Activated T-helper 2 cell treated with anti-CD3 and anti-CD28 coated beads, Interferon-gamma antibody, Interleukin-2, Interleukin-4, amounts not matched to agents 10 μg/mL and 5 μg/mL and 100 μg/mL, durations not matched to agents 14 hours and 24 hours and 36 hours (primary cell): ENCODE measurements around the gene CD70. TPM values are rescaled to one million over a fixed set of nuclear protein-coding genes. Genes with fewer than 3 reads are reported as not detected.
"Not testable (repeated sequence)": the region's sequence is repeated elsewhere in the genome, so short reads cannot be mapped to it uniquely, and the experiment has no call there.

Source experiments
- DNase-seq: peaks from one replicate; pipeline ENCODE4 v3.0.0; 2021; ENCODE audit warnings: low spot score
- H3K27ac Mint-ChIP-seq: one replicate; pipeline ENCODE4 v1.8.0; 2021; ENCODE audit warnings: mixed read lengths
- H3K27me3 Mint-ChIP-seq: one replicate; pipeline ENCODE4 v1.8.0; 2021; ENCODE audit warnings: low read depth, mixed read lengths
- H3K36me3 Mint-ChIP-seq: one replicate; pipeline ENCODE4 v1.8.0; 2021; ENCODE audit warnings: low read depth, mixed read lengths
- H3K4me1 Mint-ChIP-seq: one replicate; pipeline ENCODE4 v1.8.0; 2021; ENCODE audit warnings: low read depth, mixed read lengths
- H3K4me3 Mint-ChIP-seq: one replicate; pipeline ENCODE4 v1.8.0; 2021; ENCODE audit warnings: low read depth, mild to moderate bottlenecking, moderate library complexity, mixed read lengths
- H3K9me3 Mint-ChIP-seq: one replicate; pipeline ENCODE4 v1.8.0; 2021; ENCODE audit warnings: mixed read lengths
- intact Hi-C: fragments of 100-400 bp; cut with micrococcal nuclease; formaldehyde crosslinking; loops from one replicate; pipeline ENCODE4 v1.15.1; 2023
- total RNA-seq: library from RNA; stranded (reverse); gene quantifications from 2 replicates; pipeline ENCODE4 v1.2.3, GENCODE V29; 2022

CD70 gene, protein sequence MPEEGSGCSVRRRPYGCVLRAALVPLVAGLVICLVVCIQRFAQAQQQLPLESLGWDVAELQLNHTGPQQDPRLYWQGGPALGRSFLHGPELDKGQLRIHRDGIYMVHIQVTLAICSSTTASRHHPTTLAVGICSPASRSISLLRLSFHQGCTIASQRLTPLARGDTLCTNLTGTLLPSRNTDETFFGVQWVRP
- 85.5 and 88.7 TPM in 2 replicates for total RNA-seq

DNA sequence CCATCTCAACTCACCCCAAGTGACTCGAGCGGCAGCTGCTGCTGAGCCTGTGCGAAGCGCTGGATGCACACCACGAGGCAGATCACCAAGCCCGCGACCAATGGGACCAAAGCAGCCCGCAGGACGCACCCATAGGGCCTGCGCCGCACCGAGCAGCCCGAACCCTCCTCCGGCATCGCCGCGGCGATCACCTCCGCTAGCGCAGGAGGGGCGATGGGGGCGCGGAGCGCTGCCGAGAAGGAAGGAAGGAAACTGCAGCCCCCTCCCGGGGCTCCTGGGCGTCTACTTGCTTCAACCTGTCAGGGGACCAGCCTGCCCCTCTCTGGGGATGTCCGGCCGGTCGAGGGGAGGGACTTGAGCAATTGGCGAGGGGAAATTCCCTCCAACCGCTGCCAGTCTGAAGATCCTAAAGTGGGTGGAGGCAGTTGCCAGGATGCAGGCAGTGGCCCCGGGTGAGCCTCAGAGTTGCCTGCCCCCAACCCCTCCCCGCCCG, at the start of gene CD70:
Gene CD70, minus strand, starts transcription at position 324 of the 493 bp plus-strand sequence. Its CDS starts 148 bp downstream, at position 176.
- Mint-ChIP-seq H3K9me3 (no peaks in the 10 kb centered on the region), H3K4me1 (peaks cover 59% of the 10 kb centered on the region), H3K27me3 (peaks cover 31% of the 10 kb centered on the region), H3K27ac (peak within 1 kb of the TSS; percentile 89), H3K36me3 (peaks cover 42% of the 10 kb centered on the region), H3K4me3 (peak within 1 kb of the TSS; percentile 99)
- intact Hi-C loops, result loop anchor here (2.0 to 5.0 kb wide), 4 partner anchors 34 to 74 kb away; partner anchors contain the start of gene TNFSF9
- DNase-seq, result peak; percentile 65

DNA sequence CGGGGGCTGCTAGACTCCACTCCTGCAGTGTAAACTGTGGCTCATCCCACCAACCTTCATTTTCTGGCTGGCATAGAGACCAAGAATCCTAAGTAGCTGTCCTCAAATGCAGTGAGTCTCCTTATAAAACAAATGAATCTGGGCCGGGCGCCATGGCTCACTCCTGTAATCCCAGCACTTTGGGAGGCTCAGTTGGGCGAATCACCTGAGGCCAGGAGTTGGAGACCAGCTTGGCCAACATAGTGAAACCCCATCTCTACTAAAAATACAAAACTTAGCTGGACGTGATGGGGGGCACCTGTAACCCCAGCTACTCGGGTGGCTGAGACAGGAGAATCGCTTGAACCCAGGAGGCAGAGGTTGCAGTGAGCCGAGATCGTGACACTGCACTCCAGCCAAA, 49.4 kb upstream of the CD70 start:
- not testable (repeated sequence) for H3K4me3 Mint-ChIP-seq, H3K9me3 Mint-ChIP-seq, H3K27me3 Mint-ChIP-seq, H3K36me3 Mint-ChIP-seq, DNase-seq, H3K27ac Mint-ChIP-seq
- intact Hi-C loops, result loop anchor here (2.0 kb wide), 1 partner anchor 34 kb away; no protein-coding TSS in a partner anchor
- H3K4me1 Mint-ChIP-seq, result peaks cover 39% of the 10 kb centered on the region

DNA sequence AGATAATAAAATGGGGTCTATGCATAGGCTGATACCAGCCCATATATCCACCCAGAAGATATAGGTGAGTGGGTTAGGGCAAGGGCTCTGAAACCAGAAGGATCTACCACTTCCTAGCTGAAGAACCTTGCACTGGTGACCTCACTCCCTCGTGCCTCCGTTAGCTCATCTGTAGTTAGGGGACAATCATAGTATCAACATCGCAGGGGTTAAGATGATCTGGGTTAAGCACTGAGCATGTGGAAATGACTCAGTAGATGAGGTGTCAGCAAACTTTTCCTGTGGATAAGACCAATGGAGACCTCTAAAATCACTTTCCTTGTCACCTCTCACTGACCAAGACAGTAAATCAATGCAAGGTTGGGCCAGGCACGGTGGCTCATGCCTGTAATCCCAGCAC, 48.5 kb upstream of the CD70 start:
- Mint-ChIP-seq H3K4me3 (no peak overlapping the region), H3K36me3 (peaks cover under 1% of the 10 kb centered on the region), H3K9me3 (no peaks in the 10 kb centered on the region), H3K27ac (peak overlapping the region; percentile 45), H3K27me3 (no peaks in the 10 kb centered on the region), H3K4me1 (peaks cover 37% of the 10 kb centered on the region)
- intact Hi-C loops, result loop anchor here (1.0 kb wide), 1 partner anchor 39 kb away; no protein-coding TSS in a partner anchor
- no peak for DNase-seq

DNA sequence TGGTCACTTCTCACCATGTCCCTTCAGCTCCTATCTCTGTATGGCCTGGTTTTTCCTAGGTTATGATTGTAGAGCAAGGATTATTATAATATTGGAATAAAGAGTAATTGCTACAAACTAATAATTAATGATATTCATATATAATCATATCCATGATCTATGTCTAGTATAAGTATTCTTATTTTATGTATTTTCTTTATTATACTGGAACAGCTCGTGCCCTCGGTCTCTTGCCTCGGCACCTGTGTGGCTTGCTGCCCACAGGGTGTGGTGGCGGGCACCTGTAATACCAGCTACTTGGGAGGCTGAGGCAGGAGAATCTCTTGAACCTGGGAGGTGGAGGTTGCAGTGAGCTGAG, 42.5 kb upstream of the CD70 start:
- not testable (repeated sequence) for H3K27ac Mint-ChIP-seq, H3K36me3 Mint-ChIP-seq, H3K27me3 Mint-ChIP-seq, DNase-seq, H3K4me3 Mint-ChIP-seq, H3K9me3 Mint-ChIP-seq
- intact Hi-C loops, result loop anchor here (2.0 kb wide), 1 partner anchor 17 kb away; no protein-coding TSS in a partner anchor
- H3K4me1 Mint-ChIP-seq, result peaks cover 30% of the 10 kb centered on the region

DNA sequence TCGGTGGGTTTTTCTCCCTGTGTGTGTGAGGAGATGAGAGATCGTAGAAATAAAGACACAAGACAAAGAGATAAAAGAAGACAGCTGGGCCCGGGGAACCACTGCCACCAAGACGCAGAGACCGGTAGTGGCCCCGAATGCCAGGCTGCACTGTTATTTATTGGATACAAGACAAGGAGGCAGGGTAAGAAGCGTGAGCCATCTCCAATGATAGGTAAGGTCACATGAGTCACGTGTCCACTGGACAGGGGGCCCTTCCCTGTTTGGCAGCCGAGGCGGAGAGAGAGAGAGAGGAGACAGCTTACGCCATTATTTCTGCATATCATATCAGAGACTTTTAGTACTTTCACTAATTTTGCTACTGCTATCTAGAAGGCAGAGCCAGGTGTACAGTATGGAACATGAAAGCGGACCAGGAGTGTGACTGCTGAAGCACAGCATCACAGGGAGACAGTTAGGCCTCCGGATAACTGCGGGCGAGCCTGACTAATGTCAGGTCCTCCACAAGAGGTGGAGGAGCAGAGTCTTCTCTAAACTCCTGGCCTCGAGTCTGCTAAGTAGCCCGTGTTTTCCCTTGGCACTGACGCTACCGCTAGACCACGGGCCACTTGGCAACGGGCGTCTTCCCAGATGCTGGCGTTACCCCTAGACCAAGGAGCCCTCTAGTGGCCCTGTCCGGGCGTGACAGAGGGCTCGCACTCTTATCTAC, 42.0 kb upstream of the CD70 start:
- intact Hi-C loops, result loop anchor here (1.0 to 2.0 kb wide), 4 partner anchors 16 to 230 kb away; no protein-coding TSS in a partner anchor
- not testable (repeated sequence) for H3K27ac Mint-ChIP-seq, H3K9me3 Mint-ChIP-seq, H3K36me3 Mint-ChIP-seq, H3K27me3 Mint-ChIP-seq, H3K4me3 Mint-ChIP-seq
- peak; percentile 32 for DNase-seq
- peaks cover 25% of the 10 kb centered on the region for H3K4me1 Mint-ChIP-seq

DNA sequence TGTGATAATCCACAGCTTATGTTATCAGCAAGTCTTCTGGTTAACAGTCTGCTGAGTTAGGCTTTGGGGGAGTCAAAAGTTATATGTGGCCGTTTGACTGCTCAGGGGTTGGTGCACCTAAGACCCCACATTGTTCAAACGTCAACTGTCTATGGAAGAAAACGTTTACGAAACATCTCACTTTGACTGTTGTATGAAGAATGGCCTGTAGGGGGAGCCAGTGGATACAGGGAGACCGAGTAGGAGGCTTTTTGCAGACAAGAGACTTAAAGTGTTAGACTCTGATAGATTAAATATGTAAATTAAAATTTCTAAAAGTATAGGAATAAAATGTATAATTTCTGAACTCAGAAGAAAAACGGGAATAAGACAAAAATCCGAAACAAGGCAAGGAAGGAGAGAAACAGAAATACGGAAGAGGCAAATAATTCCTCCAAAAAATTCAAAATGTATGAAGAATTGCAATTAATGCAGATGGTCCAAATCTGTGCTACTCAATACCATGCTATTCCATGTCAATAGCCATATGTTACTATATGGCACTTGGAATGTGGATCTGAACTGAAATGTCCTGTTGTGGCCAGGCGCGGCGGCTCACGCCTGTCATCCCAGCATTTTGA, 41.2 kb upstream of the CD70 start:
- Mint-ChIP-seq H3K27ac (no peak overlapping the region), H3K36me3 (peaks cover 3% of the 10 kb centered on the region), H3K27me3 (peaks cover 2% of the 10 kb centered on the region), H3K9me3 (peaks cover 6% of the 10 kb centered on the region), H3K4me1 (peaks cover 25% of the 10 kb centered on the region), H3K4me3 (no peak overlapping the region)
- intact Hi-C loops, result loop anchor here (1.0 to 2.0 kb wide), 4 partner anchors 15 to 231 kb away; no protein-coding TSS in a partner anchor
- DNase-seq, result peak; percentile 71

DNA sequence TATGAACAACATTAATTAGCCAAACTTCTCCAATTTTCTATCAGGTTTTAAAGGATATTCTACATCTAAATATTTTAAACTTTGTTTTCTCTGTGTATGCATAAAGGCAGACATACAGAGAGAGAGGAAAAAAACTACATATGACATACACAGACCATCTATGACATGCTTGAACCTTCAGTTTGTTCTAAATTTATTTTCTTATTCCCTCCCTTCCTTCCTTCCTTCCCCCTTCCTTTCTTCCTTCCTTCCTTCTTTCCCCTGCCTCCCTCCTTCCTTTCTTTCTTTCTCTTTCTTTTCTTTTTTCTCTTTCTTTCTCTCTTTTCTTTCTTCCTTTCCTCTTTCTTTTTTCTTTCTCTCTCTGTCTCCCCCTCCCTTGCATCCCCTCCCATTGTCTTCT, 35.8 kb upstream of the CD70 start:
- Mint-ChIP-seq H3K27ac (no peak overlapping the region), H3K9me3 (peaks cover 20% of the 10 kb centered on the region), H3K36me3 (peaks cover 5% of the 10 kb centered on the region), H3K4me3 (no peak overlapping the region), H3K4me1 (peaks cover 7% of the 10 kb centered on the region), H3K27me3 (peaks cover 10% of the 10 kb centered on the region)
- DNase-seq, result no peak
- intact Hi-C loops, result no loop called here

DNA sequence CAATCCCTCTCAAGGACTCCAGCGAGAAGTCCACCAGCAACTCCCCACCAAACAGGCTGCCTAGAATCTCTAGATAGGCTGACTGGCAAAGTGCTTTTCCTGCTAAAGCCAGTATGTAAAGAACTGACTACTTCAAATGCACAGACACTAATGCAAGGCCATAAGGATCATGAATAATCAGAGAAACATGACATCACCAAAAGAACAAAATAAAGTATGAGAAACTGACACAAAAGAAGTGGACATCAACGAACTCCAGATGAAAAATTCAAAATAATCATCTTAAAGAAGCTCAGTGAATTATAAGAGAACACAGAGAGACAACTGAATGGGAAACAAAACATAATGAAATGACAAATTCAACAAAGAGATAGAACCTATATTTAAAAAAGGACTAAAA, 26.4 kb upstream of the CD70 start:
- DNase-seq, result no peak
- Mint-ChIP-seq H3K27me3 (peaks cover 10% of the 10 kb centered on the region), H3K9me3 (peaks cover 38% of the 10 kb centered on the region), H3K4me3 (no peak overlapping the region), H3K4me1 (peaks cover 23% of the 10 kb centered on the region), H3K27ac (peak overlapping the region; percentile 7), H3K36me3 (peaks cover 14% of the 10 kb centered on the region)
- intact Hi-C loops, result loop anchor here (2.0 kb wide), 3 partner anchors 15 to 53 kb away; partner anchors contain the start of gene TNFSF14

DNA sequence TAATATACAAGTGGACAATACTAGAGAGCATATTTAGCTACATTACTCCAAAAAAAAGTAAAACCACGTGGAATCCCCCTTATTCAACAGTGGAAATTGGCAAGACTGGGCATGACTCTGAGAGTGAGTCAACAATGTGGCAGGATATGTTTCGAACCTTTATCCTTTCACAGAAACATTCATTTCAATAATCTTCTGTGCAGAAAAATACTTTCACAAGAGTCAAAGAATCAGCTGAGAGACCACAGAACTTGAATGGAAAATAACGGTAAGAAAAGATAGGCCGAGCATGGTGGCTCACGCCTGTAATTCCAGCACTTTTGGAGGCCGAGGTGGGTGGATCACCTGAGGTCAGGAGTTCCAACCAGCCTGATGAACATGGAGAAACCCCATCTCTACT, 25.1 kb upstream of the CD70 start:
- H3K27me3 Mint-ChIP-seq, result peaks cover 10% of the 10 kb centered on the region
- H3K27ac Mint-ChIP-seq, result peak overlapping the region; percentile 66
- H3K36me3 Mint-ChIP-seq, result peaks cover 14% of the 10 kb centered on the region
- no peak for DNase-seq
- peaks cover 35% of the 10 kb centered on the region for H3K9me3 Mint-ChIP-seq
- intact Hi-C loops, result loop anchor here (1.0 to 2.0 kb wide), 5 partner anchors 17 to 98 kb away; partner anchors contain the start of gene TNFSF14
- H3K4me3 Mint-ChIP-seq, result no peak overlapping the region
- H3K4me1 Mint-ChIP-seq, result peaks cover 31% of the 10 kb centered on the region

DNA sequence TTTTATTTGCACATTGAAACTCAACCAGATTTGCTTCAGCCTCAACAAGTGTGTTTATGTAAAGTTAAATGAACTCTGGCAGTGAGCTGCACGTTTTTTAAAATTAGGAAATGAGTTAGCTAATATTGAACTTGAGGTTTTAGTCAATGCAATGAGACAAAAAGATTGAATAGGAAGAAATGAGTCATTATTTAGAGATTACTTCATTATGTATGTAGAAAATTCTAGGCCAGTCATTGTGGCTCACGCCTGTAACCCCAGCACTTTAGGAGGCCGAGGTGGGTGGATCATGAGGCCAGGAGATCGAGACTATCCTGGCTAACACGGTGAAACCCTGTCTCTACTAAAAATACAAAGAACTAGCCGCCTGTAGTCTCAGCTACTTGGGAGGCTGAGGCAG, 22.8 kb upstream of the CD70 start:
- Mint-ChIP-seq H3K4me1 (peaks cover 41% of the 10 kb centered on the region), H3K4me3 (no peak overlapping the region), H3K27me3 (peaks cover 1% of the 10 kb centered on the region), H3K27ac (peak overlapping the region; percentile 40), H3K9me3 (peaks cover 23% of the 10 kb centered on the region), H3K36me3 (peaks cover 14% of the 10 kb centered on the region)
- intact Hi-C loops, result no loop called here
- no peak for DNase-seq

DNA sequence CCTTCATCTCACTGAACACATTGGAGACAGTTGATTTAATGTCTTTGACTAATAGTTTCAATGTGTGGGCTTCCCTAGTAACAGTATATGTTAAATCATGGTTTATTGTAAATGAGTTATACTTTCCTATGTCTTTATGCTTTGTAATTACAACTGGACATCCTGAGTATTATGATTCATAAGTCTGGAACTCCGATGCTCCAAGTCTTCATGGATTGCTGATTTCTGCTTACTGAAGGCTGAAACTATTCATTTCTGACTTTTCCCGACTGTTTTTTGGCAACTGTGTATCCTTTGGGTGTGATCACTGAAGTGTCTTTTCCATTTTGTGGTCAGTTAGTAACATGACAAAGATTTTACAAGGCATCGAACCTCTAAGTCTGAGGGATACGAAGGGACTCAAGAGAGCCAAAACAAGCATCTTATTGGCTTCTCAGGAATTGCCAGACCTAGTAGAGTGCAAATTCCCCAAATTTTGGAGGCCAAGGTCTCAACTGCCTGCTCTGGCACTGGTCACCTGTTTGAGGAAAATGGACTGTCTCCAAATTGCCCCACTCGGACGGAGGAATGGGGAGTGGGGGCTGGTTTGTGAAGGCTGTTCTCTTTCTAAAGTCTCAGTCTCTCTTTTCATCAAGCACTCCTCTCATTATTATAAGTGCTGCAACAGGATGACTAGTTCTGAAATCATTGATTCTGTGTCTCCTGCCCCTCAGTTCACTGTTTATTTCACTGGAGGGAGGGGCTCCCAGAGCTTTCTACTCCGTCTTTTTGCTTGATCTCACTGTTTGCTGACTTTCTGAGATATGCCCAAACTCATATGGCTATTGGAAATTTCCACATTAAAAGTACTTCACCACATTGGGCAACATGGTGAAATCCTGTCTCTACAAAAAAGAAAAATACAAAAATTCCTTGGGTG, 20.2 kb upstream of the CD70 start:
- no peak for DNase-seq
- Mint-ChIP-seq H3K27ac (no peak overlapping the region), H3K4me1 (peaks cover 38% of the 10 kb centered on the region), H3K4me3 (no peak overlapping the region), H3K36me3 (peaks cover 3% of the 10 kb centered on the region), H3K27me3 (peaks cover 1% of the 10 kb centered on the region), H3K9me3 (peaks cover 5% of the 10 kb centered on the region)
- intact Hi-C loops, result no loop called here

DNA sequence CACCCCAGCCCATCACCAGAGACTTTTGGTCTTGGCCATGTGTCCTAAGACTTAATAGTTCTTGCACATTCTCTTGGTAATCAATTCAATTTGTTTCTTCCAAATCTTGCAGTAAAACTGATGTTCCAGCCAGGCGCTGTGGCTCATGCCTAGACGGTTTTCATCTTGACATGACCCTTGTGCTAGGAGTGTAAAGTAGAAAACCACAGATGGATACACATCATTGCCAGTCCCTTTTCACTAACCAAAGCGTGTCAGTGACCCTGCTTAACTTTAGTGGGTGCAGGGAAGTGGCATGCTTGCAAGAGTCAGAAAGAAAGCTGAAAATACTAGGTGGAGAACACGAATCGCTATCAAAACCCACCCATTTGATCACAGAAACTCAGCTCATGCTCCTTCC, 18.0 kb upstream of the CD70 start:
- no peak for DNase-seq
- H3K36me3 Mint-ChIP-seq, result no peaks in the 10 kb centered on the region
- intact Hi-C loops, result no loop called here
- H3K9me3 Mint-ChIP-seq, result no peaks in the 10 kb centered on the region
- H3K27ac Mint-ChIP-seq, result no peak overlapping the region
- no peak overlapping the region for H3K4me3 Mint-ChIP-seq
- H3K4me1 Mint-ChIP-seq, result peaks cover 35% of the 10 kb centered on the region
- peaks cover 1% of the 10 kb centered on the region for H3K27me3 Mint-ChIP-seq
